Kidney (tissue), 14 donors: ENCODE measurements around the gene MSI2. TPM values are rescaled to one million over a fixed set of nuclear protein-coding genes. Genes with fewer than 3 reads are reported as not detected.

ENCODE experiments used
- DNase-seq, 5 donors: peaks; one replicate each; pipeline ENCODE4 v3.0.0-alpha.2; 2013 to 2020
- FAIRE-seq: peaks from 2 replicates; lab custom pipeline; 2012; peaks lifted over from hg19 to GRCh38; lab: Jason Lieb, UNC
- H3K27ac ChIP-seq, 2 donors: one replicate each; pipeline ENCODE4 v1.7.0; 2013; ENCODE audit warnings: low read depth in 2 of 2, low read length in 2 of 2, inconsistent platforms in 1 of 2
- H3K27me3 ChIP-seq: one replicate; pipeline ENCODE4 v1.7.1; 2013; ENCODE audit warnings: low read length, inconsistent platforms; ENCODE audit not compliant: control insufficient read depth, insufficient read depth
- H3K36me3 ChIP-seq, 3 donors: one replicate each; pipeline versions ENCODE4 v1.7.0 to v1.7.1; 2013; ENCODE audit warnings: low read length in 3 of 3, control low read depth in 1 of 3, inconsistent platforms in 1 of 3; ENCODE audit not compliant: insufficient read depth in 3 of 3, control insufficient read depth in 2 of 3
- H3K4me1 ChIP-seq, 3 donors: one replicate each; pipeline versions ENCODE4 v1.7.0 to v1.7.1; 2013; ENCODE audit warnings: low read length in 3 of 3, inconsistent platforms in 1 of 3, low read depth in 1 of 3; ENCODE audit not compliant: control insufficient read depth in 2 of 3, insufficient read depth in 2 of 3
- H3K4me3 ChIP-seq, 3 donors: one replicate each; pipeline versions ENCODE4 v1.7.0 to v1.8.1; 2013; ENCODE audit warnings: low read length in 3 of 3, control low read depth in 1 of 3, inconsistent platforms in 1 of 3
- H3K9ac ChIP-seq, 3 donors: one replicate each; pipeline versions ENCODE4 v1.7.0 to v1.7.1; 2013; ENCODE audit warnings: low read length in 3 of 3, control low read depth in 1 of 3, inconsistent platforms in 1 of 3
- H3K9me3 ChIP-seq, 3 donors: one replicate each; pipeline versions ENCODE4 v1.7.0 to v1.7.1; 2013; ENCODE audit warnings: low read length in 3 of 3, control low read depth in 1 of 3, inconsistent platforms in 1 of 3; ENCODE audit not compliant: control insufficient read depth in 2 of 3, insufficient read depth in 1 of 3
- CTCF ChIP-seq: IDR thresholded peaks from 3 replicates; pipeline ENCODE4 v1.5.1; 2012; ENCODE audit warnings: mild to moderate bottlenecking, moderate library complexity, borderline replicate concordance; ENCODE audit not compliant: insufficient read depth; ENCODE audit errors: extremely low read depth
- intact Hi-C: fragments of 100-400 bp; cut with DNase I; formaldehyde crosslinking; loops from one replicate; pipeline ENCODE4 v1.11.1; 2022
- polyA plus RNA-seq: library from polyadenylated mRNA; stranded (reverse); fragments of 350-450 nt; fragmentation: Illumina TruSeq; extraction: RNeasy Lipid Tissue Mini Kit (QIAGEN cat#74804); gene quantifications from one replicate; pipeline ENCODE4 v1.2.3, GENCODE V29; 2014; ENCODE audit warnings: low read depth, low replicate concordance; ENCODE audit not compliant: insufficient read depth
- total RNA-seq: library from RNA; stranded (reverse); fragmentation: NEBNext Ultra II Directional; extraction: Animal tissue kit (Norgen Biotek cat#: 25700); gene quantifications from one replicate; pipeline ENCODE4 v1.2.1, GENCODE V29; 2021
- donor health status: control.
- donor health status: control.
- donor health status: control.
- donor health status: control.
- donor health status: control.
- donor health status: DM: yes; HTN: yes; CAD: no.
- donor health status: Normal renal cell carcinoma (clear cell type).

Gene MSI2
- total and polyA plus RNA-seq, 2 donors from 2014 or later: 69.2 to 151 TPM

- no peak overlapping the region for H3K9ac ChIP-seq
- no peak for FAIRE-seq
These were observed 274.2 kb downstream of the MSI2 start for GRCh38 chr17:57530508-57530907.

GRCh38 chr17:57531078-57531477 is 274.8 kb downstream of the MSI2 start:
- FAIRE-seq: no peak
- H3K27ac ChIP-seq: peak overlapping the region in 1 of 2 donors; percentile 27
- intact Hi-C loops: no loop called here

More at GRCh38 chr17:57530508-57530907, 274.2 kb downstream of the MSI2 start:
- TF ChIP-seq CTCF: no peak
- peaks cover 13 to 34% (median 19%) of the 10 kb centered on the region in 3 donors for H3K4me1 ChIP-seq
- intact Hi-C loops: no loop called here
- H3K9me3 ChIP-seq: no peaks in the 10 kb centered on the region
- no peak for DNase-seq
- no peak overlapping the region for H3K4me3 ChIP-seq
- H3K27ac ChIP-seq: peak overlapping the region in 1 of 2 donors; percentile 27
- H3K36me3 ChIP-seq: no peaks in the 10 kb centered on the region
- H3K27me3 ChIP-seq: no peaks in the 10 kb centered on the region

GRCh38 chr17:57531648-57532504 is 275.6 kb downstream of the MSI2 start:
- no peaks in the 10 kb centered on the region for H3K36me3 ChIP-seq
- peak overlapping the region in 1 of 3 donors; percentile 66 for H3K9ac ChIP-seq
- DNase-seq (no peak), FAIRE-seq (no peak)
- intact Hi-C loops: no loop called here
- TF ChIP-seq CTCF: no peak
- peaks cover 13 to 39% (median 22%) of the 10 kb centered on the region in 3 donors for H3K4me1 ChIP-seq
- H3K27me3 ChIP-seq: no peaks in the 10 kb centered on the region
- H3K27ac ChIP-seq: peak overlapping the region; percentile 65 to 77
- H3K9me3 ChIP-seq: no peaks in the 10 kb centered on the region
- H3K4me3 ChIP-seq: peak overlapping the region in 2 of 3 donors; percentile 53 to 61

More at GRCh38 chr17:57531078-57531477, 274.8 kb downstream of the MSI2 start:
- TF ChIP-seq CTCF: no peak
- Histone ChIP-seq H3K9me3 (no peaks in the 10 kb centered on the region), H3K36me3 (no peaks in the 10 kb centered on the region), H3K27me3 (no peaks in the 10 kb centered on the region), H3K4me1 (peaks cover 13 to 38% (median 19%) of the 10 kb centered on the region in 3 donors), H3K9ac (no peak overlapping the region), H3K4me3 (peak overlapping the region in 1 of 3 donors; percentile 61)
- no peak for DNase-seq
